Activated naive CD8-positive, alpha-beta T cell treated with anti-CD3 and anti-CD28 coated beads, Interleukin-2, amount 10 ng/mL, durations not matched to agents 7 days and 5 days (primary cell): ENCODE results near the gene MT1A. TPM values are rescaled to one million over a fixed set of nuclear protein-coding genes. Genes with fewer than 3 reads are reported as not detected.

Experiments used
- ATAC-seq: fragments of 150-1000 bp; cut with Tn5 transposase; one replicate; pipeline ENCODE4 v1.10.0; 2021; ENCODE audit warnings: low read depth, moderate library complexity
- POLR2A ChIA-PET: fragments of 350-600 bp; sonication (Branson Sonifier 250); formaldehyde crosslinking; loops from one replicate; lab custom pipeline; 2021; ENCODE audit warnings: antibody characterized with exemption; lab: Charles Lee
- DNase-seq: peaks from one replicate; pipeline ENCODE4 v3.0.0; 2021
- H3K27ac Mint-ChIP-seq: one replicate; pipeline ENCODE4 v1.8.0; 2022; ENCODE audit warnings: mild to moderate bottlenecking, mixed read lengths
- H3K27me3 Mint-ChIP-seq: one replicate; pipeline ENCODE4 v1.8.0; 2022; ENCODE audit warnings: mild to moderate bottlenecking, moderate library complexity, mixed read lengths
- H3K36me3 Mint-ChIP-seq: one replicate; pipeline ENCODE4 v1.8.0; 2021; ENCODE audit warnings: mild to moderate bottlenecking, mixed read lengths
- H3K4me1 Mint-ChIP-seq: one replicate; pipeline ENCODE4 v1.8.0; 2021; ENCODE audit warnings: mixed read lengths
- H3K4me3 Mint-ChIP-seq: one replicate; pipeline ENCODE4 v1.8.0; 2022; ENCODE audit warnings: mild to moderate bottlenecking, moderate library complexity, mixed read lengths
- H3K9me3 Mint-ChIP-seq: one replicate; pipeline ENCODE4 v1.8.0; 2021; ENCODE audit warnings: mixed read lengths
- total RNA-seq, 2 experiments: library from RNA; stranded (reverse); gene quantifications; one replicate each; pipeline ENCODE4 v1.2.3, GENCODE V29; 2021

MT1A gene
- total RNA-seq: not detected

GRCh38 chr16:56637814-56638750, at the start of gene MT1A:
MT1A (plus strand) TSS chr16:56638666; CDS start chr16:56638739, 73 bp downstream.
- ATAC-seq: peak; percentile 32
- Mint-ChIP-seq H3K27me3 (peaks cover 79% of the 10 kb centered on the region), H3K4me3 (peak within 1 kb of the TSS; percentile 74), H3K4me1 (peaks cover 32% of the 10 kb centered on the region), H3K36me3 (no peaks in the 10 kb centered on the region), H3K27ac (no peak within 1 kb of the TSS), H3K9me3 (no peaks in the 10 kb centered on the region)
- DNase-seq: peak; percentile 51
- POLR2A ChIA-PET: no interaction called here

GRCh38 chr16:56588781-56589140, 49.7 kb upstream of the MT1A start:
- Mint-ChIP-seq H3K27me3 (peaks cover 49% of the 10 kb centered on the region), H3K4me3 (peak overlapping the region; percentile 83), H3K9me3 (no peaks in the 10 kb centered on the region), H3K4me1 (peaks cover 19% of the 10 kb centered on the region), H3K27ac (no peak overlapping the region), H3K36me3 (no peaks in the 10 kb centered on the region)
- DNase-seq: no peak
- POLR2A ChIA-PET: no interaction called here
- ATAC-seq: no peak

- peaks cover 49% of the 10 kb centered on the region for H3K27me3 Mint-ChIP-seq
- H3K4me3 Mint-ChIP-seq: peak within 1 kb of the TSS; percentile 83
These were observed 49.1 kb upstream of the MT1A start, which contains the start of gene MT3 for GRCh38 chr16:56589141-56590039. MT3 (plus strand) TSS chr16:56589528; CDS start chr16:56589591, 63 bp downstream.

GRCh38 chr16:56591377-56592060, 46.9 kb upstream of the MT1A start:
- peaks cover 46% of the 10 kb centered on the region for H3K27me3 Mint-ChIP-seq
- H3K4me3 Mint-ChIP-seq: no peak overlapping the region
- ATAC-seq (no peak), DNase-seq (no peak)
- peaks cover 17% of the 10 kb centered on the region for H3K4me1 Mint-ChIP-seq
- H3K27ac Mint-ChIP-seq: no peak overlapping the region
- POLR2A ChIA-PET: interaction anchor here (0.6 kb wide), 1 partner anchor 343 kb away, joined by 4 read pairs; no protein-coding TSS in a partner anchor
- H3K9me3 Mint-ChIP-seq: no peaks in the 10 kb centered on the region
- H3K36me3 Mint-ChIP-seq: no peaks in the 10 kb centered on the region

More at GRCh38 chr16:56589141-56590039, 49.1 kb upstream of the MT1A start, which contains the start of gene MT3:
- POLR2A ChIA-PET: no interaction called here
- no peaks in the 10 kb centered on the region for H3K9me3 Mint-ChIP-seq
- H3K27ac Mint-ChIP-seq: no peak within 1 kb of the TSS
- H3K4me1 Mint-ChIP-seq: peaks cover 18% of the 10 kb centered on the region
- no peaks in the 10 kb centered on the region for H3K36me3 Mint-ChIP-seq
- DNase-seq (peak; percentile 66), ATAC-seq (peak; percentile 81)

- Mint-ChIP-seq H3K4me3 (no peak overlapping the region), H3K4me1 (peaks cover 18% of the 10 kb centered on the region), H3K9me3 (no peaks in the 10 kb centered on the region), H3K27ac (no peak overlapping the region), H3K27me3 (peaks cover 26% of the 10 kb centered on the region), H3K36me3 (no peaks in the 10 kb centered on the region)
- POLR2A ChIA-PET: interaction anchor here (0.6 kb wide), 1 partner anchor 63 kb away, joined by 3 read pairs; no protein-coding TSS in a partner anchor
- DNase-seq: no peak
- no peak for ATAC-seq
These were observed 44.7 kb upstream of the MT1A start for GRCh38 chr16:56593573-56594291.

- POLR2A ChIA-PET: interaction anchor here (0.6 kb wide), 1 partner anchor 62 kb away, joined by 3 read pairs; no protein-coding TSS in a partner anchor
- Mint-ChIP-seq H3K9me3 (no peaks in the 10 kb centered on the region), H3K36me3 (no peaks in the 10 kb centered on the region), H3K4me1 (peaks cover 16% of the 10 kb centered on the region), H3K27me3 (peaks cover 24% of the 10 kb centered on the region), H3K27ac (no peak overlapping the region), H3K4me3 (no peak overlapping the region)
- DNase-seq: no peak
- no peak for ATAC-seq
These were observed 44.2 kb upstream of the MT1A start for GRCh38 chr16:56594292-56594619.

GRCh38 chr16:56600398-56600999, 38.0 kb upstream of the MT1A start:
- ATAC-seq: peak; percentile 61
- POLR2A ChIA-PET: interaction anchor here (0.6 to 1.0 kb wide), 3 partner anchors 25 to 102 kb away, joined by 3 to 4 read pairs (median 3); partner anchors contain the start of genes BBS2 and MT1E
- Mint-ChIP-seq H3K4me1 (peaks cover 19% of the 10 kb centered on the region), H3K27ac (no peak overlapping the region), H3K36me3 (no peaks in the 10 kb centered on the region), H3K9me3 (no peaks in the 10 kb centered on the region), H3K27me3 (peaks cover 12% of the 10 kb centered on the region), H3K4me3 (no peak overlapping the region)
- DNase-seq: no peak

- ATAC-seq (no peak), DNase-seq (no peak)
- Mint-ChIP-seq H3K36me3 (no peaks in the 10 kb centered on the region), H3K4me3 (no peak overlapping the region), H3K9me3 (no peaks in the 10 kb centered on the region), H3K4me1 (peaks cover 19% of the 10 kb centered on the region), H3K27ac (no peak overlapping the region), H3K27me3 (peaks cover 10% of the 10 kb centered on the region)
- POLR2A ChIA-PET: no interaction called here
These were observed 37.1 kb upstream of the MT1A start for GRCh38 chr16:56601325-56601724.

GRCh38 chr16:56603589-56603988, 34.9 kb upstream of the MT1A start:
- no peaks in the 10 kb centered on the region for H3K36me3 Mint-ChIP-seq
- peaks cover 31% of the 10 kb centered on the region for H3K4me1 Mint-ChIP-seq
- H3K27me3 Mint-ChIP-seq: peaks cover 10% of the 10 kb centered on the region
- no peaks in the 10 kb centered on the region for H3K9me3 Mint-ChIP-seq
- H3K27ac Mint-ChIP-seq: no peak overlapping the region
- no peak for DNase-seq
- ATAC-seq: peak; percentile 6
- no peak overlapping the region for H3K4me3 Mint-ChIP-seq
- POLR2A ChIA-PET: interaction anchor here (0.6 to 1.2 kb wide), 3 partner anchors 14 to 126 kb away, joined by 3 read pairs; no protein-coding TSS in a partner anchor

GRCh38 chr16:56604966-56605365, 33.5 kb upstream of the MT1A start:
- POLR2A ChIA-PET: interaction anchor here (1.6 kb wide), 1 partner anchor 21 kb away, joined by 3 read pairs; the partner anchor contains the start of gene MT1E
- no peaks in the 10 kb centered on the region for H3K36me3 Mint-ChIP-seq
- no peak overlapping the region for H3K4me3 Mint-ChIP-seq
- H3K4me1 Mint-ChIP-seq: peaks cover 32% of the 10 kb centered on the region
- no peaks in the 10 kb centered on the region for H3K9me3 Mint-ChIP-seq
- DNase-seq: no peak
- no peak for ATAC-seq
- H3K27ac Mint-ChIP-seq: no peak overlapping the region
- H3K27me3 Mint-ChIP-seq: peaks cover 10% of the 10 kb centered on the region

- no peaks in the 10 kb centered on the region for H3K9me3 Mint-ChIP-seq
- POLR2A ChIA-PET: interaction anchor here (1.6 kb wide), 1 partner anchor 20 kb away, joined by 3 read pairs; the partner anchor contains the start of gene MT1E
- peaks cover 32% of the 10 kb centered on the region for H3K4me1 Mint-ChIP-seq
- DNase-seq (no peak), ATAC-seq (no peak)
- peaks cover 5% of the 10 kb centered on the region for H3K27me3 Mint-ChIP-seq
- no peak overlapping the region for H3K4me3 Mint-ChIP-seq
- peak overlapping the region; percentile 7 for H3K27ac Mint-ChIP-seq
- H3K36me3 Mint-ChIP-seq: no peaks in the 10 kb centered on the region
These were observed 33.0 kb upstream of the MT1A start for GRCh38 chr16:56605475-56605874.
